NCI-H2227 treated with DMSO at 0.1 percent for 48 hours (cell line): ENCODE results near the gene LAMC1.
"Not testable (repeated sequence)": the region's sequence is repeated elsewhere in the genome, so short reads cannot be mapped to it uniquely, and the experiment has no call there.

ENCODE experiments used
- DNase-seq: peaks from one replicate; lab custom pipeline; 2025; lab: John Stamatoyannopoulos, UW

LAMC1 gene

GRCh38 chr1:183148599-183148998 is 125.4 kb downstream of the LAMC1 start:
- DNase-seq = peak; percentile 61

- DNase-seq = no peak
These were observed 126.1 kb downstream of the LAMC1 start for GRCh38 chr1:183149273-183149672.

- DNase-seq = not testable (repeated sequence)
These were observed 126.8 kb downstream of the LAMC1 start for GRCh38 chr1:183150032-183150431.

GRCh38 chr1:183150445-183150844 is 127.2 kb downstream of the LAMC1 start:
- DNase-seq = no peak

GRCh38 chr1:183152180-183152579 is 129.0 kb downstream of the LAMC1 start:
- no peak for DNase-seq

GRCh38 chr1:183155939-183156338 is 132.7 kb downstream of the LAMC1 start:
- no peak for DNase-seq

GRCh38 chr1:183159960-183160359 is 136.7 kb downstream of the LAMC1 start:
- DNase-seq = no peak

GRCh38 chr1:183161391-183161790 is 138.2 kb downstream of the LAMC1 start:
- DNase-seq = no peak

GRCh38 chr1:183163316-183163715 is 140.1 kb downstream of the LAMC1 start:
- DNase-seq = no peak

- no peak for DNase-seq
These were observed 141.1 kb downstream of the LAMC1 start for GRCh38 chr1:183164340-183164739.

- DNase-seq = no peak
These were observed 141.7 kb downstream of the LAMC1 start for GRCh38 chr1:183164963-183165362.

GRCh38 chr1:183165456-183165855 is 142.2 kb downstream of the LAMC1 start:
- DNase-seq = no peak

- DNase-seq = no peak
These were observed 143.2 kb downstream of the LAMC1 start for GRCh38 chr1:183166454-183166853.

- no peak for DNase-seq
These were observed 144.5 kb downstream of the LAMC1 start for GRCh38 chr1:183167676-183168075.

- DNase-seq = no peak
These were observed 145.1 kb downstream of the LAMC1 start for GRCh38 chr1:183168308-183168707.

- no peak for DNase-seq
These were observed 150.6 kb downstream of the LAMC1 start for GRCh38 chr1:183173828-183174227.

- DNase-seq = no peak
These were observed 152.4 kb downstream of the LAMC1 start for GRCh38 chr1:183175631-183176030.

- no peak for DNase-seq
These were observed 155.3 kb downstream of the LAMC1 start for GRCh38 chr1:183178545-183178944.

- no peak for DNase-seq
These were observed 155.8 kb downstream of the LAMC1 start for GRCh38 chr1:183179033-183179432.

GRCh38 chr1:183180218-183180617 is 157.0 kb downstream of the LAMC1 start:
- no peak for DNase-seq

GRCh38 chr1:183180634-183181056 is 157.4 kb downstream of the LAMC1 start:
- DNase-seq = no peak

GRCh38 chr1:183185941-183186490 is 162.8 kb downstream of the LAMC1 start, which contains the start of gene LAMC2:
Gene LAMC2 (plus strand): TSS chr1:183186264. CDS start chr1:183186353, 89 bp downstream.
- DNase-seq = peak; percentile 60

- DNase-seq = no peak
These were observed 163.6 kb downstream of the LAMC1 start for GRCh38 chr1:183186841-183187240.

GRCh38 chr1:183188240-183188639 is 165.0 kb downstream of the LAMC1 start:
- DNase-seq = no peak
